Activated naive CD4-positive, alpha-beta T cell treated with anti-CD3 and anti-CD28 coated beads, Interleukin-2, amount 10 ng/mL, durations not matched to agents 7 days and 5 days (primary cell): ENCODE data around the gene ACTN3.

ENCODE experiments used
- CTCF ChIA-PET: fragments of 350-600 bp; sonication (Branson Sonifier 250); formaldehyde crosslinking; loops from one replicate; lab custom pipeline; 2021; ENCODE audit warnings: antibody characterized with exemption; lab: Charles Lee
- DNase-seq: peaks from one replicate; pipeline ENCODE4 v3.0.0-alpha.2; 2020
- H3K27ac Mint-ChIP-seq: one replicate; pipeline ENCODE4 v1.8.0; 2021; ENCODE audit warnings: mild to moderate bottlenecking, moderate library complexity, mixed read lengths
- H3K27me3 Mint-ChIP-seq: one replicate; pipeline ENCODE4 v1.8.0; 2021; ENCODE audit warnings: mild to moderate bottlenecking, mixed read lengths
- H3K36me3 Mint-ChIP-seq: one replicate; pipeline ENCODE4 v1.8.0; 2021; ENCODE audit warnings: mixed read lengths
- H3K4me1 Mint-ChIP-seq: one replicate; pipeline ENCODE4 v1.8.0; 2021; ENCODE audit warnings: mixed read lengths
- H3K4me3 Mint-ChIP-seq: one replicate; pipeline ENCODE4 v1.8.0; 2021; ENCODE audit warnings: mild to moderate bottlenecking, moderate library complexity, mixed read lengths
- H3K9me3 Mint-ChIP-seq: one replicate; pipeline ENCODE4 v1.8.0; 2021; ENCODE audit warnings: mixed read lengths

ACTN3 gene

GRCh38 chr11:66546368-66546965 lies at the start of gene ACTN3:
TSS of gene ACTN3 (plus strand) at chr11:66546903. CDS start at chr11:66546938, 35 bp downstream.
- Mint-ChIP-seq H3K4me1 (peaks cover 35% of the 10 kb centered on the region), H3K4me3 (peak within 1 kb of the TSS; percentile 91), H3K27ac (peak within 1 kb of the TSS; percentile 73), H3K36me3 (peaks cover 16% of the 10 kb centered on the region), H3K9me3 (no peaks in the 10 kb centered on the region), H3K27me3 (peaks cover 37% of the 10 kb centered on the region)
- CTCF ChIA-PET = interaction anchor here (0.9 to 1.2 kb wide), 2 partner anchors 32 to 160 kb away, joined by 3 read pairs; no protein-coding TSS in a partner anchor
- peak; percentile 49 for DNase-seq

DNA sequence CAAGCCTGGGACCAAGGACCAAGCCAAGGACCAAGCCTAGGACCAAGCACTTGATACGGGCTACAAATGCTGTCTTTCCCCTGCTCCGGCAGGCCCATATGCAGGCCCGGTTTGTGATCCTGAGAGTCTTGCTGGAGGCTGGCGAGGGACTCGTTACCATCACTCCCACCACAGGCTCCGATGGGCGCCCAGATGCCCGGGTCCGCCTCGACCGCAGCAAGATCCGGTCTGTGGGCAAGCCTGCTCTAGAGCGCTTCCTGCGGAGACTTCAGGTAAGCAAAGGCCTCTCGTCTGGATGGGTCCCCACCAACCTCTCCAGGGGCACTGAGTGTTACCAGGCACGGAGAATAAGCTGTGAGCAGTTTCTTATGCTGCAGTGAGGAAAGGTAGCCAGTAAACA lies 49.5 kb upstream of the ACTN3 start:
- H3K27me3 Mint-ChIP-seq = no peaks in the 10 kb centered on the region
- no peak for DNase-seq
- H3K4me3 Mint-ChIP-seq = no peak overlapping the region
- CTCF ChIA-PET = interaction anchor here (0.6 kb wide), 1 partner anchor 980 kb away, joined by 3 read pairs; no protein-coding TSS in a partner anchor
- no peak overlapping the region for H3K27ac Mint-ChIP-seq
- no peaks in the 10 kb centered on the region for H3K4me1 Mint-ChIP-seq
- H3K9me3 Mint-ChIP-seq = no peaks in the 10 kb centered on the region
- H3K36me3 Mint-ChIP-seq = peaks cover 26% of the 10 kb centered on the region

- Mint-ChIP-seq H3K4me1 (no peaks in the 10 kb centered on the region), H3K4me3 (no peak overlapping the region), H3K36me3 (peaks cover 23% of the 10 kb centered on the region), H3K9me3 (no peaks in the 10 kb centered on the region), H3K27ac (no peak overlapping the region), H3K27me3 (no peaks in the 10 kb centered on the region)
- no peak for DNase-seq
- CTCF ChIA-PET = no interaction called here
Observed at GRCh38 chr11:66498506-66498905, 48.2 kb upstream of the ACTN3 start.

DNA sequence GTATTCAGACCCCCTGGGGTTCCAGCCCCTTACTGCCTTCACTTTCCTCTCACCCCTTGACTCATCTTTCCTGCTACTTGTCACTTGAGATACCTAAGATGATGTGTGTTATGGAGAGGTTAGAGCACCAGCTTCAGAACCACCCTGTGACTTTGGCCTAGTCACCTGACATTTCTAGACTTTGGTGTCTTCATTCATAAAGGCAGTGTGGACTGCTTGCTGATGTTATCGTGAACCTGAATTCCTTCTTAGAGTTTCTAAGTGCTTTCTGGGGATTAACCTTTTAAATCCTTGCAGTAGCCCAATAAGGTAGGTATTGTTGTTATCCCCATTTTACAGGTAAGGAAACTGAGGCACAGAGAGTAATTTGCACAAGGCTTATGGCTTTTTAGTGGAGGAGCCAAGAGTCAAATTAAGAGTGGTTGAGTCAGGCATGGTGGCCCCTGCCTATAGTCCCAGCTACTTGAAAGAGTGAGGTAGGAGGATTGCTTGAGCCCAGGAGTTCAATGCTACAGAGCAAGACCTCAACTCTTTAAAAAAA lies 41.4 kb upstream of the ACTN3 start:
- Mint-ChIP-seq H3K27me3 (no peaks in the 10 kb centered on the region), H3K36me3 (peaks cover 26% of the 10 kb centered on the region), H3K4me1 (peaks cover 14% of the 10 kb centered on the region), H3K4me3 (no peak overlapping the region), H3K27ac (no peak overlapping the region), H3K9me3 (no peaks in the 10 kb centered on the region)
- CTCF ChIA-PET = interaction anchor here (1.4 kb wide), 1 partner anchor 14 kb away, joined by 3 read pairs; no protein-coding TSS in a partner anchor
- no peak for DNase-seq

DNA sequence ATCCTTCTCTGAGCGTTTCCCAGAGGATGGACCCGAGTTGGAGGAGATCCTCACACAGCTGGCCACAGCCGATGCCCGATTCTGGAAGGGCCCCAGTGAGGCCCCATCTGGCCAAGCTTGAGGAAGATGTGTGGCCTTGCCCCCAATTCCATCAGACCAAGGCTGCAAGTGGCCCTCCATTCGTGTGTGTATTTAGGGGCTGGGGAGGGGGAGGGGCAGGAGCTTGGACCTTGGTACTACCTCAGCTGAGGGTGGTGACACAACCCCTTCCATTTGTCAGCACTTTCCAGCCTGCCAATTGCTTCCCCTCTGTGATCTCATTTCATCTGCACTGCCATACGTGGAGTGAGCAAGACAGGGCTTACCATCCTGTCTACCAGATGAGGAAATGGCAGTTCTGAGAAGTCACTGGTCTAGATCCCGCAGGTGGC lies 37.6 kb upstream of the ACTN3 start:
- Mint-ChIP-seq H3K4me1 (peaks cover 25% of the 10 kb centered on the region), H3K4me3 (no peak overlapping the region), H3K36me3 (peaks cover 16% of the 10 kb centered on the region), H3K27me3 (no peaks in the 10 kb centered on the region), H3K9me3 (no peaks in the 10 kb centered on the region), H3K27ac (peak overlapping the region; percentile 77)
- DNase-seq = no peak
- CTCF ChIA-PET = interaction anchor here (1.1 kb wide), 1 partner anchor 123 kb away, joined by 3 read pairs; no protein-coding TSS in a partner anchor

- peaks cover 14% of the 10 kb centered on the region for H3K36me3 Mint-ChIP-seq
- CTCF ChIA-PET = interaction anchor here (0.7 to 1.1 kb wide), 3 partner anchors 72 to 169 kb away, joined by 3 to 5 read pairs (median 3); partner anchors contain the start of gene MRPL11
- H3K9me3 Mint-ChIP-seq = no peaks in the 10 kb centered on the region
- peak; percentile 88 for DNase-seq
- no peaks in the 10 kb centered on the region for H3K27me3 Mint-ChIP-seq
- H3K4me1 Mint-ChIP-seq = peaks cover 25% of the 10 kb centered on the region
- H3K27ac Mint-ChIP-seq = peak within 1 kb of the TSS; percentile 77
- peak within 1 kb of the TSS; percentile 89 for H3K4me3 Mint-ChIP-seq
Observed at GRCh38 chr11:66510271-66510989, 36.3 kb upstream of the ACTN3 start, which contains the start of gene BBS1. TSS of gene BBS1 (plus strand) at chr11:66510635. CDS start at chr11:66510660, 25 bp downstream.

- Mint-ChIP-seq H3K9me3 (no peaks in the 10 kb centered on the region), H3K4me3 (peak overlapping the region; percentile 89), H3K36me3 (peaks cover 14% of the 10 kb centered on the region), H3K27me3 (no peaks in the 10 kb centered on the region), H3K4me1 (peaks cover 25% of the 10 kb centered on the region), H3K27ac (no peak overlapping the region)
- CTCF ChIA-PET = interaction anchor here (1.0 to 1.1 kb wide), 2 partner anchors 72 to 168 kb away, joined by 3 to 5 read pairs; partner anchors contain the start of gene MRPL11
- DNase-seq = no peak
Observed at GRCh38 chr11:66510990-66511339, 35.7 kb upstream of the ACTN3 start.

GRCh38 chr11:66523611-66524010 lies 23.1 kb upstream of the ACTN3 start:
- H3K4me1 Mint-ChIP-seq = no peaks in the 10 kb centered on the region
- H3K27me3 Mint-ChIP-seq = no peaks in the 10 kb centered on the region
- no peak overlapping the region for H3K27ac Mint-ChIP-seq
- no peaks in the 10 kb centered on the region for H3K9me3 Mint-ChIP-seq
- no peak overlapping the region for H3K4me3 Mint-ChIP-seq
- peaks cover 13% of the 10 kb centered on the region for H3K36me3 Mint-ChIP-seq
- no peak for DNase-seq
- CTCF ChIA-PET = no interaction called here

DNA sequence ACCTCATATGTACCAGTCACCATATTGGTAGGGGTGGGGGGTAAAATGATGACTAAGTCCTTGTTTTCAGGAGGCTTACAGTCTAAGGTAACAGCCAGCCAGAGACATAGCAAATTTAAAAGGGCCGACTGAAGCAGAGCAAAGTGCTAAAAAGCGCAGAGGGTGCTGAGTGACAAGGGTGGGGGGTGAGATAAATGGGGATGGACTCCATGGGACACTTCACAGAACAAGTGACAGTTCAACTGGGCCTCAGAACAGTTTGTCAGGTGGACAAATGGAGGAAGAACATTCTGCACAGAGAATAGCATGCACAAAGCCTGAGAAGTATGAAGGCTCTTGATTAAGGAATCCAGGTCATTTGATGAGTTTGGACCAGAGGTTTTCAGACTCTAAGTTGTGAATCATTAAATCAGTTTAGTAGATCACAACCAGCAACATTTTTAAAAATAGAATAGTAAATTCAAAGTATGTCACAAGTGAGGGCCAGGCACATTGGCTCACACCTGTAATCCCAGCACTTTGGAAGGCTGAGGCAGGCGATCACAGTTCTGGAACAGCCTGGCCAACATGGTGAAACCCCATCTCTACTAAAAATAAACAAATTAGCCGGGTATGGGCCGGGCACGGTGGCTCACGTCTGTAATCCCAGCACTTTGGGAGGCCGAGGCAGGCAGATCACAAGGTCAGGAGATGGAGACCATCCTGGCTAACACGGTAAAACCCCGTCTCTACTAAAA lies 22.2 kb upstream of the ACTN3 start:
- Mint-ChIP-seq H3K27me3 (no peaks in the 10 kb centered on the region), H3K36me3 (peaks cover 13% of the 10 kb centered on the region), H3K9me3 (no peaks in the 10 kb centered on the region), H3K4me3 (no peak overlapping the region), H3K27ac (no peak overlapping the region), H3K4me1 (no peaks in the 10 kb centered on the region)
- CTCF ChIA-PET = no interaction called here
- DNase-seq = no peak

- H3K27ac Mint-ChIP-seq = no peak overlapping the region
Observed at GRCh38 chr11:66529069-66529468, 17.6 kb upstream of the ACTN3 start.

DNA sequence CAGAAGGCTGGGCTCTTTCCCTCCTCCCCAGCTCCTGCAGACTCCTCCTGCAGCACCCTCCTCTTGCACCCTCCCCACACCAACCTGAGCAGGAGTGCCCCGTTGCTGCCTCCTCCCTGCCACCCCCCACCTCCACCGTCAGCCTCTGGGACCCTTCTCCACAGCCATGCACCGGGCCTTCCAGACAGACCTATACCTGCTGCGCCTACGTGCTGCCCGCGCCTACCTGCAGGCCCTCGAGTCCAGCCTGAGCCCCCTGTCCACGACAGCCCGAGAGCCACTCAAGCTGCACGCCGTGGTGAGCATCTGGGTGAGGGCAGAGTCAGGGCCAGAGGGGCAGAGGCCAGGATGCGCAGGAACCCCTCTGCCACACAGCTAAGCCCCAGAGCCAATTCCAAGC lies 17.0 kb upstream of the ACTN3 start:
- no peaks in the 10 kb centered on the region for H3K4me1 Mint-ChIP-seq
- no peak overlapping the region for H3K4me3 Mint-ChIP-seq
- no peak overlapping the region for H3K27ac Mint-ChIP-seq
- H3K27me3 Mint-ChIP-seq = no peaks in the 10 kb centered on the region
- H3K9me3 Mint-ChIP-seq = no peaks in the 10 kb centered on the region
- CTCF ChIA-PET = no interaction called here
- no peaks in the 10 kb centered on the region for H3K36me3 Mint-ChIP-seq
- DNase-seq = no peak

More at GRCh38 chr11:66529069-66529468, 17.6 kb upstream of the ACTN3 start:
- CTCF ChIA-PET = no interaction called here
- Mint-ChIP-seq H3K36me3 (no peaks in the 10 kb centered on the region), H3K4me3 (no peak overlapping the region), H3K9me3 (no peaks in the 10 kb centered on the region), H3K27me3 (no peaks in the 10 kb centered on the region), H3K4me1 (no peaks in the 10 kb centered on the region)
- DNase-seq = no peak

DNA sequence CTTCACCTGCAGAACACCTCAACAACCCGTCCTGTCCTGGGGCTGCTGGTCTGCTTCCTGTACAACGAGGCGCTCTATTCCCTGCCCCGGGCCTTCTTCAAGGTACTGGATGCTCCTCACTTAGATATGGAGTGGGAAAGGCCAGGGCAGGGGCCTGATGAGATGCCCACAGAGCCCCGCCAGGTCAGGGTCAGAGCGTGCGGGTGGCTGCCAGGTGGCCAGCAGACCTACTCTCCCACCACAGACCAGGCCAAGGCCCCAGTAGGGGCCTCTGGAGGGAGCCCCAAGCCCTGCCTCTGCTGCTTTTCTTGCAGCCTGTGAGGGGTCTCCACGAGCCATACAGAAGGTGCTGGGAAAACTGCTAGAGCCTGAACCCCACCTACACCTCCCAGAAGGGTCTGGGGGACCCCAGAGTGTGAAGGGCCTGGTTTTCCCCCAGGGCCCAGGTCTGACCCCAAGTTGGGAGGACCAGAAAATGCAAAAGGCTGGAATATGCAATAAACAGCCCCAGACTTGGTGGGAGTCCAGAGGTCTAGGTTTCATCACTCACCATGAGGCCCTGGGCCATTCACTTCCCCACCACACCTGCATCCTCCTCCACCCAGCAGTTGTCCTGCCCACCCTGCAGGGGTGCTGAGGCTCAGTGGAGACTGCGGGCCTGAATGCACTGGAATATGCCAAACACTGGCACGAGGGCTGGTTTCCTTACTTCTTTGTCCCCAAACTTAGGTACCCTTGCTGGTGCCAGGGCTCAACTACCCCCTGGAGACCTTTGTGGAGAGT lies 15.6 kb upstream of the ACTN3 start:
- no peaks in the 10 kb centered on the region for H3K27me3 Mint-ChIP-seq
- H3K9me3 Mint-ChIP-seq = no peaks in the 10 kb centered on the region
- H3K4me3 Mint-ChIP-seq = no peak overlapping the region
- H3K4me1 Mint-ChIP-seq = no peaks in the 10 kb centered on the region
- H3K27ac Mint-ChIP-seq = no peak overlapping the region
- peaks cover 10% of the 10 kb centered on the region for H3K36me3 Mint-ChIP-seq
- CTCF ChIA-PET = no interaction called here
- no peak for DNase-seq

DNA sequence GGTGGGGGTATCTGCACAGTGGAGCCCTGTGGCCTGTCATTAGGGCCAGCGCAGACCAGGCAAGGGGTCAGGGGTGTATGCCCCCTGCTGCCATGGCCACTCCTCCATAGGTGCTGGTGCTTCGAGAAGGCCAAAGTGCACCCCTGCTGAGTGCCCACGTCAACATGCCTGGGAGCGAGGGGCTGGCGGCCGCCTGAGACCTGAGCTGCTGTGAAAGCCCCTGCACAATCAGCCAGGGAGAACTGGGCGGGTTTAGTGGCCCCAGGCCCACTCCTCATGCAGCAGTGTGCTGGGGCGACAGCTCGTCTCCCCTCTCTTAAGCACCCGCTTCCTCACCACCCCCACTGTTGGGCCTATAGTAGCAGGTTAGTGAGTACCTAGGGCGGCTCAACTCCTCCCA lies 14.9 kb upstream of the ACTN3 start:
- Mint-ChIP-seq H3K27ac (no peak overlapping the region), H3K4me3 (no peak overlapping the region), H3K27me3 (no peaks in the 10 kb centered on the region), H3K9me3 (no peaks in the 10 kb centered on the region), H3K4me1 (no peaks in the 10 kb centered on the region), H3K36me3 (peaks cover 13% of the 10 kb centered on the region)
- no peak for DNase-seq
- CTCF ChIA-PET = no interaction called here
